Measurements from ENCODE around the gene CEP128.

Gene CEP128

GRCh38 chr14:80941241-80942185 is at the start of gene CEP128:
CEP128 (minus strand) TSS chr14:80941738.
- DNase-seq (ENCODE audit: low read depth in 3 of 3, low spot score in 1 of 3) = peak; percentile 59 to 71 (median 59)

DNA sequence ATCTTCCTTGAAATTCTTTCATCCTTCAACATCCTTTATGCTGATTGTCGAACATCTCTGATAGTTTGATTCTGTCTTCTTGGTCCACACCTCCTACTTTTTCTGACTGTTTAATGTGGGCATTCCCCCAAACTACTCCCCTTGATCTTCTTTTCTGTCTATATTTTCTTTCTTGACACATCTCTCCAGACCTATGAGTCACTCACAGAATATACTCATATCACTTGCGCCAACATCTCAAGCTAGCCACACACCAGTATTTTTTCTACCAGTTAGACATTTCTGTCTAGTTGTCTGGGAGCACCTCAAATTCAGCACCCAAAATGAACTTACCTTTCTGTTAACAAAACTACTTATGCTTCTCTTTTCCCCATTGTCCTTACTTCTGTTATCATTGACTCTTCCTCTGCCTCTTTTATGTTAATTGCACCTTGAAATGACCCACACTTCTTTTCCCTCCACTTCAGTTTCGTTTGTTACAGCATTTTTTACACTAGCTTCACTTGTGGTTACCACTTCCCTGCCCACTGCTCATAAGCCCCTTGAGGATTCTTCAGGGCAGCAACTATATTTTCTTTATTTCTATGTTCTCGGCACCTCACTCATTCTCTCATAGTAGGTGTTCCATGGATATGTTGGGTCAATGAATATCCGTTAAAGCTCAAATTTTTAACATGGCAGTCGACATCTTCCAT is 47.3 kb upstream of the CEP128 start:
- DNase-seq (ENCODE audit: low read depth in 3 of 3, low spot score in 1 of 3) = no peak

GRCh38 chr14:80988192-80988591 is 46.7 kb upstream of the CEP128 start:
- DNase-seq (ENCODE audit: low read depth in 3 of 3, low spot score in 1 of 3) = no peak

- DNase-seq (ENCODE audit: low read depth in 3 of 3, low spot score in 1 of 3) = peak; percentile 17 to 37 (median 31)
Observed at GRCh38 chr14:80987235-80988032, 45.9 kb upstream of the CEP128 start.

GRCh38 chr14:80982711-80983110 is 41.2 kb upstream of the CEP128 start:
- no peak for DNase-seq (ENCODE audit: low read depth in 3 of 3, low spot score in 1 of 3)

DNA sequence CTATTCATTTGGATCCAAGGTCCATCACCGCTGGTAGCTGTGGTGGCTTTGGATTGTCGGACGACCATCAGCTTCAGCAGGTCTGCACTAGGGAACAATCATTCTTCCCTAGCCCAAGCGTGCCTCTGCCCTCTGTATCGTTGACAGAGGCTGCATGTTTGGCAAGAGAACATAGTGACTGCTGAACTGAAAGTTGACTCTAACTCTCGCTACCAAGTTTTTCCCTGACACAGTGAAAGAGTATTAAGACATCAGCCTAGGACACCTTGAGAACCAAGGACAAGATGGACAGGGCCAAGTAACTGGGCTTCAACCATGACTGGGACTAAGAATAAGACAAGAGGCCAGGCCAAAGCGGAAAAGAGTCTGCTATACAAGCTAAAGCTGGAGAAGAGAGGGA is 40.1 kb upstream of the CEP128 start:
- DNase-seq (ENCODE audit: low read depth in 3 of 3, low spot score in 1 of 3) = no peak

GRCh38 chr14:80981156-80981555 is 39.6 kb upstream of the CEP128 start:
- no peak for DNase-seq (ENCODE audit: low read depth in 3 of 3, low spot score in 1 of 3)

DNA sequence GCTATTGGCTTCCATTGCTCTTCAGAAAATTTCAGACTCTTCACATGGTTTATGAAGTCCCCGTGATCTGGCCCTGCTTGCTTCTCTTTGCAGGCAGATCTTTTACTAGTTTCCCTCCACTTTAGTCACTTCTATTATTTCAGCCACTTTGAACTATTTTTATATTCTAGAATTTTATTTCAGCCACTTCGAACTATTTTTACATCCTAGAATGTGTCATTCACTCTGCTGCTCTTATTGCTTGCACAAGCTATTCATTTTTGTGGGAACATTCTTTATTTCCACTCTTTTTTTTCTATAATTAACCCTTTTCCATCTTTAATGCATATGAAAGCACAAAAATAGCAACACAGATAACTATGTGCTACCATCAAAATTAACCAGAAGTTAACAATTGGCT is 38.4 kb upstream of the CEP128 start:
- DNase-seq (ENCODE audit: low read depth in 3 of 3, low spot score in 1 of 3) = no peak

DNA sequence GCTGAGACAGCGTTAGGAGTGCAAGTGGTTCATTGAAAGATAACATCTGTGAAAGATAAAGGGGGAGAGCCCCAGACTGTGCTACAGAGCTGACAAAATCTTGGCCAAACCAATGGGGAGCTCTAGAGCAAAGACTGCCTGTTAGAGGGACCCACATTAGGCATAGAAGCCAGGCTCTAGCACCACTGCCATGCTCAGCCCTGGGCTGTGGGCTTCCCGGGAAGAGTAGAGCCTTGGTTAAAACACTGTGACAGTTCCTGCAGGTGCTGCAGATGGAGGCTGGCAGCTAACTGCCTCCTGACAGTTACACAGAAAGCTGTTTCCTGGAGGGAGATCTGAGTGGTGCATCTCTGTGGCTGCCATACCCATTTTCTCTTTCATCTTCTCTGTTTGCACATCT is 36.9 kb upstream of the CEP128 start:
- DNase-seq (ENCODE audit: low read depth in 3 of 3, low spot score in 1 of 3) = no peak

- DNase-seq (ENCODE audit: low read depth in 3 of 3, low spot score in 1 of 3) = no peak
Observed at GRCh38 chr14:80977221-80977620, 35.7 kb upstream of the CEP128 start.

DNA sequence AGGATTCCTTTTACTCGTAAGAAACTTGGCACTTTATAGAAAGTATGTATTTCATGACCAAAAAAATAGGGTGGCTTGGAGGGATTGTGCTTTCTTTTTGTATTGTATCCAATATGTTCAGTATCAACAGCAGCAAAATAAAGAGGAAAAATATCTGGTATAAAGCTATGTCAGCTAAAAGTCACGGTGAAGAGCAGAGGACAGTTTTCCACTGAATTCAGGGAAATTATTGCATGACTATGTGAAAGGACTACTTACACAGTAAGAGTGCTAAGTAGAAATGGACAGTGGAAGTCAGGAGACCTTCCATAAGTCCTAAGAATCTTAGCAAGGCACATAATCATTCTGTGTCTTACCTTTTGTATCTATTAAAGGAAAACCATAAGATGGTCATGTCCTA is 33.1 kb upstream of the CEP128 start:
- DNase-seq (ENCODE audit: low read depth in 3 of 3, low spot score in 1 of 3) = no peak

GRCh38 chr14:80973931-80974641 is 32.5 kb upstream of the CEP128 start:
- DNase-seq (ENCODE audit: low read depth in 3 of 3, low spot score in 1 of 3) = no peak

DNA sequence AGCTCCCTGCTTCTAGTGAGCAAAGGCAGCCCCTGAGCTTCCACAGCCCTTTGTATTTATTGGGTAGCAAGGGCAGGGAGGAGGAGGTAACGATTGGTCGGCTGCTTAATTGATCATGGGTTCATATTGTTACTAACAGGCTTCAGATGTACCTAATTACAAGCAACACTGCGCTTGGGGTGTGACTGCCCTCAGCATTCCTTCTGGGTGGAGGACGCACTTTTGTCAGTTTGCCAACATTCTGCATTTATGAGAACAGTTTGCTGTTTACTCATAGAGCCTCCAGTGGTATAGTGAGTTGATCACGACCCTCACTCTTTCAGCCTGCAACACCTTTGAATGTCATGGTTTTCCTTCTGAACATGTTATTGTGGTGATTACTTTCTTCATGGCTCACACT is 23.5 kb upstream of the CEP128 start:
- no peak for DNase-seq (ENCODE audit: low read depth in 3 of 3, low spot score in 1 of 3)

DNA sequence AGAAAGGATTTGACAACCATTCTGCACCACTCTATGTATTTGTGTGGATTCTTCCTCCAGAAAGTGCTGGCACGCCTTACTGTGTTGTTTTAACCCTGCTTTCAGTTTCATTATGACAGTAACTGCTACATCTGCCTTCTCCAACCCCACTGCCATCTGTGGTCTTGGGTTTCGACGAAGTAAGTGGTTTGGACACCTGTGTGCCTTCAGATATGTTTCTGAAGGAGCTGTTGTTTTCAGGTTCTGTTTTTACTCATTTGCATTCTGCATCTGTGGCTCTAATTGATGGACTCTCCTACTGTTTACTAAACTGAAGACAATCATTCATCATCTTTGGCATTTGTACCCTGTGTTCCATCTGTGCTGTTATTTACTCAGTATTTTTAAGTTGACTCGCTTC is 18.0 kb upstream of the CEP128 start:
- DNase-seq (ENCODE audit: low read depth in 3 of 3, low spot score in 1 of 3) = peak in 1 of 3 donors; percentile 11

DNA sequence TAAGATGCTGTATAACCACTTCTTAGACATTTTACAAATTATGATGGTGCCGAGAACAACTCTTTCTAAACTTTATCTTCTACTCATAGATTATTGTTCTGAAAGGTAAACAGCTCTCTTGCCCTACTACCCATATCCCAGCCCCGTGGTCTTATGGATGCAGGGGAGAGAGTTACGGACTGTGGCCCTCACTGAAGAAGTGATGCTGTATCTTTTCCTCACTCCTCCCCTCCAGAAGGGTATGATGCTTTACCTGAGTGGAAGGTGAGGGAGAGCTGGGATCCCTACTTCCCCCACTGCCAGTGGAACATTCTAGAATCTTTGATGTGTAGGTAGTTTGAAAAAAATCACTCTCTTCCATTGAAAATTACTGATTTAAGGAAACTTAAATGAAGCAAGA is 17.4 kb upstream of the CEP128 start:
- no peak for DNase-seq (ENCODE audit: low read depth in 3 of 3, low spot score in 1 of 3)

GRCh38 chr14:80958226-80958625 is 16.7 kb upstream of the CEP128 start:
- DNase-seq (ENCODE audit: low read depth in 3 of 3, low spot score in 1 of 3) = no peak

DNA sequence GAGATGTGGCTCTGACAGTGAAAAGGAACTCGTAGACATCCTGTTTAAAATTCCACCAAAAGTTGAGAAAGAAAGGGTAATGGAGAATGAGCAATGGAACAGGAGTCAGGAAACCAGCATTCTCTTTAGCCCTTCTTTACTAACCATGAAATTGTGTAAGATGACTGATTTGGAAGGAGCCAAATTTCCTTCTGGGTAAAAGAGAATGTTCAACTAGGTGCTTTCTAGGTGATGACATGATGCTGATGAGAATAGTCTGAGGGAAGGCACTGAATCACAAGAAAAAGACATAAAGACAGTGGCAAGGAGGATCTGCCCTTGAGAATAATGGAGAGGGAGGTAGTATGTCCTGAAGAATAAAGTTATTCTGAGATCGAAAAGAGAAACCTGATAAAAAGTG is 16.1 kb upstream of the CEP128 start:
- DNase-seq (ENCODE audit: low read depth in 3 of 3, low spot score in 1 of 3) = no peak

DNA sequence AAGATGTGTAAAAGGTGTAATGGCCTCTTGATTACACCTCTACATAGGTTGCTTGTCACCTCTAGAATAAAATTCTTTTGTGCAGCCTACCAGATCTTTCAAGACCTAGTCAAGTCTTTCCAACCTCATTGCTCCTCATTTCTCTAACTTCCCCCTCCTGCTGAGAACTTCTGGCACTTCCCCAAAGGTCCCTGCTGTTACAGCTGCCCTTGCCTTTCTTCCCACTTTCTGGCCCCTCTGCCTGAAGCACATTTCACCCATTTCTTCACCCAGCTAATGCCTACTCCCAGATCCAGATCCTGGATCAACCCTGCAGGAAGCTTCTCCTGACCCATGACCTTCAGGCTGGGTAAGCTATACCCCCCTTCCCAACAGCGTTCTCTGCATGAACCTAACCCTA is 15.4 kb upstream of the CEP128 start:
- DNase-seq (ENCODE audit: low read depth in 3 of 3, low spot score in 1 of 3) = no peak

GRCh38 chr14:80956102-80956501 is 14.6 kb upstream of the CEP128 start:
- no peak for DNase-seq (ENCODE audit: low read depth in 3 of 3, low spot score in 1 of 3)

- DNase-seq (ENCODE audit: low read depth in 3 of 3, low spot score in 1 of 3) = no peak
Observed at GRCh38 chr14:80955416-80955941, 13.9 kb upstream of the CEP128 start, which contains the start of gene TSHR. TSHR (plus strand) TSS chr14:80955621; CDS start chr14:80955681, 60 bp downstream.

All from stimulated activated CD4-positive, alpha-beta T cell treated with anti-CD3 and anti-CD28 coated beads, TNF-alpha, amount 100 ng/mL, for 1 hour (primary cell).